WERI-Rb-1 (cell line): Measurements from ENCODE around the gene CUEDC1.

Experiments used
- DNase-seq: peaks from one replicate; pipeline ENCODE4 v3.0.0-alpha.2; 2020
- H3K27ac ChIP-seq: fragments of 250-450 bp; sonication (Bioruptor Pico); 2 replicates; pipeline ENCODE4 v1.5.1; 2020; ENCODE audit warnings: mild to moderate bottlenecking, moderate library complexity
- H3K27me3 ChIP-seq: fragments of 250-450 bp; sonication (Bioruptor Pico); 2 replicates; pipeline ENCODE4 v1.5.1; 2021; ENCODE audit warnings: mild to moderate bottlenecking, low read depth, moderate library complexity; ENCODE audit not compliant: insufficient read depth, severe bottlenecking
- H3K36me3 ChIP-seq: fragments of 250-450 bp; sonication (Bioruptor Pico); 2 replicates; pipeline ENCODE4 v1.5.1; 2020; ENCODE audit warnings: mild to moderate bottlenecking, moderate library complexity
- H3K4me3 ChIP-seq: 2 replicates; pipeline ENCODE4 v1.5.1; 2011; ENCODE audit warnings: low read depth, mild to moderate bottlenecking, control low read depth, low read length
- H3K9me3 ChIP-seq: fragments of 250-450 bp; sonication (Bioruptor Pico); 2 replicates; pipeline ENCODE4 v1.5.1; 2021; ENCODE audit warnings: mild to moderate bottlenecking, moderate library complexity; ENCODE audit not compliant: severe bottlenecking
- TF ChIP-seq, protein P1 (sequence below): IDR thresholded peaks from 2 replicates; pipeline ENCODE4 v1.5.1; 2011; ENCODE audit warnings: low read depth, mild to moderate bottlenecking, control low read depth, inconsistent platforms, low read length

The CUEDC1 gene

DNA sequence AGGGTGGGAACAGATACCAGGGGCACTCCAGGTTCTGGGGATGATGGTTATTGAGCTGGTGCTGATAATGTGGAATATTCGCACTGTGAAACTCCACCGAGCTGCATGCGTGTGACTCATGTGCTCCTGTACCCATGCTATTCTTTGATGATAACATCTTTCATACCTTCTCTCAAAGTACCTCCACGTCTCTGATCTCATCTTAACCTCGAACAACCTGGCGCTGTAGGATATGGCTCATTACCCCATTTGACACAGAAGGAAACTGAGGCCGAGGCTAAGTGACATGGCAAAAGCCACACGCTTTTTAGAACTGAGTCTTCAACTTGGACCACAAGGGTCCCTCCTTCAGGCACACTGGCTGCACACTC is 75.1 kb downstream of the CUEDC1 start:
- Histone ChIP-seq H3K4me3 (no peak overlapping the region), H3K9me3 (peaks cover 2% of the 10 kb centered on the region), H3K27me3 (no peaks in the 10 kb centered on the region), H3K36me3 (peaks cover 18% of the 10 kb centered on the region), H3K27ac (peak overlapping the region; percentile 99)
- TF ChIP-seq, protein P1, sequence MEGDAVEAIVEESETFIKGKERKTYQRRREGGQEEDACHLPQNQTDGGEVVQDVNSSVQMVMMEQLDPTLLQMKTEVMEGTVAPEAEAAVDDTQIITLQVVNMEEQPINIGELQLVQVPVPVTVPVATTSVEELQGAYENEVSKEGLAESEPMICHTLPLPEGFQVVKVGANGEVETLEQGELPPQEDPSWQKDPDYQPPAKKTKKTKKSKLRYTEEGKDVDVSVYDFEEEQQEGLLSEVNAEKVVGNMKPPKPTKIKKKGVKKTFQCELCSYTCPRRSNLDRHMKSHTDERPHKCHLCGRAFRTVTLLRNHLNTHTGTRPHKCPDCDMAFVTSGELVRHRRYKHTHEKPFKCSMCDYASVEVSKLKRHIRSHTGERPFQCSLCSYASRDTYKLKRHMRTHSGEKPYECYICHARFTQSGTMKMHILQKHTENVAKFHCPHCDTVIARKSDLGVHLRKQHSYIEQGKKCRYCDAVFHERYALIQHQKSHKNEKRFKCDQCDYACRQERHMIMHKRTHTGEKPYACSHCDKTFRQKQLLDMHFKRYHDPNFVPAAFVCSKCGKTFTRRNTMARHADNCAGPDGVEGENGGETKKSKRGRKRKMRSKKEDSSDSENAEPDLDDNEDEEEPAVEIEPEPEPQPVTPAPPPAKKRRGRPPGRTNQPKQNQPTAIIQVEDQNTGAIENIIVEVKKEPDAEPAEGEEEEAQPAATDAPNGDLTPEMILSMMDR = no peak
- no peak for DNase-seq

DNA sequence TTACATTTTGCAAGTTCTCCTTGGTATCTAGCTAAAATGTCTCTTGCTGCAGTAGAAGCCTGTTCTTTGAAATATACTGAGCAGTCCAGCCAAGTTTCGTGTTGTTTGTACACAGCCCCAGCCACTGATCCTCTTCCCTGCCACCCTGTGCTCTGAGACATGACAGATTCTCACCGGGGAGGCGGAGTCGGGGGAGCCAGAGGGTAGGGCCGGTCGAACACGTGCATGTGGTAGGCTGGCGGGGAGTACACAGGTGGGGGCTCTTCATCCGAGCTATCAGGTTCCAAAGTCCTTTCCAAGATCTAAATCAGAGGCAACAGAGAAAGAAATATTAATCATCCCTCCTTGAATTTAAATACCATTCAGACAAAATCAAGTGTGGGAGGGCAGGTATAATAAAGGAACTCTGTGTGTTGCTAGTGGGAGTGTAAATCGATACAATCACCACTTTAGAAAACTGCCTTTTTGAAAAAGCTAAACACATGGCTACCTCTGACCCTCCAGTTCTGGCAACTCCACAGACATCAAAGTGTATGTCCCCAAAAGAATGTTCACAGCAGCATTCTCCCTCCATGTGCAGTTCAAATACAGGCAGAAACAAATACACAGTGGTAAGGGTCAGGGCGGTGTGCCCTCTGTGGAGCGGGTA is 75.7 kb downstream of the CUEDC1 start:
- Histone ChIP-seq H3K9me3 (peaks cover 2% of the 10 kb centered on the region), H3K4me3 (no peak overlapping the region), H3K27me3 (no peaks in the 10 kb centered on the region), H3K27ac (peak overlapping the region; percentile 99), H3K36me3 (peaks cover 13% of the 10 kb centered on the region)
- TF ChIP-seq, protein P1 = no peak
- peak; percentile 95 for DNase-seq

DNA sequence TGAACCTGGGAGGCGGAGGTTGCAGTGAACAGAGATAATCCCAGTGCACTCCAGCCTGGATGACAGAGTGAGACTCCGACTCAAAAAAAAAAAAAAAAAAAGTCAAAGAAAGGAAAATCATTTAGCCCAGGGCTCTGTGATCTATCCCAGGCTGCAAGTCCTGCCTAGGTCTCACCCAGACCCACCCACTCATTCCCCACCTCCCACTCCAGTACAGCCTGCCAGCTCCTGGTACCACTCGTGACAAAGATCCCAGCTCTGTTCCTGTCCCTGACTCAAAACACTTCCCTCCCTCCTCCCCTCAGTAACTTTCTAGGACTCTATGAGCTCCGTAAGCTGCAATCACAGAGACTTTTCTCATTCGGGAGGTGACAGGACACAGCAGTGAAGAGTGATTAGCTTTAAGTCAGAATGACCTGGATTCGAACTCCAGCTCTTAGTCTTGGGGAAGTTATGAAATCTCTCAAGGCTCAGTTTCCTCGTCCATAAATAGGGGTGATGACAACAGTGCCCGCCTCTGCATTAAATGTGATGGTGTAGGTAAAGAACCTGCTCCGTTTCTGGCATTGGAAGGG is 77.3 kb downstream of the CUEDC1 start:
- TF ChIP-seq, protein P1 = no peak
- Histone ChIP-seq H3K36me3 (peaks cover 7% of the 10 kb centered on the region), H3K27ac (peak overlapping the region; percentile 99), H3K4me3 (no peak overlapping the region), H3K27me3 (no peaks in the 10 kb centered on the region), H3K9me3 (peaks cover 2% of the 10 kb centered on the region)
- no peak for DNase-seq

DNA sequence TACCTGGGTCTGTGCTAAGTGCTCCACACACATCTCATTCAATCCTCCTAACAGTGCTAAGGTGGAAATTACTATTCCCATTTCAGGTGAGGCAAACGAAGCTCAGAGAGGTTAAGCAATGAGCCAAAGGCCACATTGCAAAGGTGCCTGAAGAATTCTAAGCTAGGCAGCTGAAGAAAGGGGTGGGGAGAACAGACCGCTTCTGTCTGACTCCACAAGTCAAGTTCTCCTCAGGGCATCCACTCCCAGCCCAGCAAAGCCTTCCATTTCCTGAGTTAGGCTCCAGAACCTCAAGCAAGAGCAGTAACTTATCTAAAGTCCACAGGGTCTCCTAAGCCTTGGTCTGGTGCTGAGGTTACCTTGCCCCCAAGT is 78.4 kb downstream of the CUEDC1 start:
- TF ChIP-seq, protein P1 = no peak
- no peaks in the 10 kb centered on the region for H3K27me3 ChIP-seq
- H3K36me3 ChIP-seq = peaks cover 13% of the 10 kb centered on the region
- H3K9me3 ChIP-seq = no peaks in the 10 kb centered on the region
- peak overlapping the region; percentile 99 for H3K27ac ChIP-seq
- DNase-seq = no peak
- H3K4me3 ChIP-seq = no peak overlapping the region

DNA sequence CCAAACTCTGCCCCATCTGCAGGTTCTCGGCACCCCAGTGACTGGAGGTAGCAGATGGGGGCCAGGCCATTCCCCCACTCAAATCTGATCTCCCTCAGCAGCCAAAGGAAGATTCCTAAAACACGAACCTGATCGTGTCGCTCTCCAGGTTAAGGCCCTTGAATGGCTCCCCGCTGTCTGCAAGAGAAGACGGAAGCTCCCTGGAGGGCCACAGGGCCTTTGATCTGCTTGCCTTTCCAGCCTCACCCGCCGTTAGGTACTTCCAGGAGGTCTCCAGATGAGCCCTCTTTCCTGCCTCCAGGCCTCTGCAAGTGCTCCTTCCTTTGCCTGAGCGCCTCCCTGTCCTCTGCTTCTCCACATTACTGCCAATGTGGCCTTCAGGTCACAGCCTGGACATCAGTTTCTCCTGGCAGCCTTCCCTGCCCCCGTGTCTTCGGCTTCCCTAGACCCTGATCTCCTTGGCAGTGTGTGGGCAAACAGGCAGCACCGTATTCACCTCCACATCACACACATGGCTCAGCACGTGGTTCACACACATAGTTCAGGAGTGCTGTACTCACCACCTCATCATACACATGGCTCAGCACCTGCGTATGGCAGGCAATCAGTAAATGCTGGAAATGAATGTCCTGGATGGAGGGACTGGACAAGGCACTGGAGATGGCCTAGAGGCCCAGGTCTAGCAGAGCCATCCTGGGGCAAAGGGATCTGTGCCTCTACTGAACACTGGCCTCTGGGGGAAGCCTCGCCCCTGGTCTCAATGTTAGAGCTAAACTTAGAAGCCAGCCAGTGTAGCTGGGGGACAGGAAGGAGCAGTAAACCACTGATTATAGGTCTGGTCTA is 79.0 kb downstream of the CUEDC1 start:
- Histone ChIP-seq H3K27ac (peak overlapping the region; percentile 99), H3K36me3 (peaks cover 14% of the 10 kb centered on the region), H3K27me3 (no peaks in the 10 kb centered on the region), H3K4me3 (no peak overlapping the region), H3K9me3 (no peaks in the 10 kb centered on the region)
- TF ChIP-seq, protein P1 = no peak
- no peak for DNase-seq
